Measurements from ENCODE around the gene TMEFF2. TPM values are rescaled to one million over a fixed set of nuclear protein-coding genes. Genes with fewer than 3 reads are reported as not detected.

The TMEFF2 gene
- total and polyA plus RNA-seq, 2 experiments from 2014 or later: 1.7 to 2.2 TPM

DNA sequence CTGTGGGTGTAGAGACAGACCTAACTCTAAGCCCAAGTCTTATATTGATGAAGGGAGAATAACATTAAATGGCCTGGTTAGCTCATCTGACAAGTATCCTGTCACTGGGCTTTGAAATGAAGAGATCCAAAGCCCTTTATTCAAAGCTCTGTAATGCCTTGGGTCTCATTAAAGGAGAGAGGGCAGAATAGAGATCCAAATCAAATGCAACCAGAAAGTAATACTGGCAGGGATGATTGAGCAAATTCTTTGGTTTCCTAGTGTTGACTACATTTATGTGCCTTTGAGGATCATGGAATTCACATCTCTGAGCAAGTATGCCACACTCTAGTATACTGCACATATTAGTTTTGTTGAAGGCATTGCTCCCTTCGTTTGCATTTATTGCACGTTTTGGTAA, 200.0 kb downstream of the TMEFF2 start:
- no peak overlapping the region for H3K27ac Mint-ChIP-seq
- no peak overlapping the region for H3K27ac ChIP-seq (ENCODE audit: low read depth)
- H3K36me3 ChIP-seq (ENCODE audit: insufficient read depth): no peaks in the 10 kb centered on the region
- no peak overlapping the region for H2AFZ ChIP-seq
- DNase-seq (ENCODE audit: low spot score) (no peak), ATAC-seq (peak; percentile 41; the same call in 1 of the 3 replicates)
- no peak overlapping the region for H3K4me3 Mint-ChIP-seq
- no peaks in the 10 kb centered on the region for H3K9me3 Mint-ChIP-seq
- H3K36me3 Mint-ChIP-seq (ENCODE audit: low read depth): no peaks in the 10 kb centered on the region
- no peak overlapping the region for H3K4me3 ChIP-seq
- TF ChIP-seq STAT1 (IDR thresholded peaks at IDR 0.05; ENCODE audit: unreplicated experiment): no peak
- no peak for TF ChIP-seq JUNB (IDR thresholded peaks at IDR 0.05; ENCODE audit: unreplicated experiment)
- no peak for TF ChIP-seq ZNF114 (CRISPR knock-in tag; IDR thresholded peaks at IDR 0.05)
- no peaks in the 10 kb centered on the region for H3K27me3 Mint-ChIP-seq (ENCODE audit: insufficient read depth, low read depth, poor library complexity)
- peaks cover 15% of the 10 kb centered on the region; the same call in 2 of the 3 replicates for H3K4me1 Mint-ChIP-seq
- H3K27me3 ChIP-seq (ENCODE audit: insufficient read depth): no peaks in the 10 kb centered on the region
- no peaks in the 10 kb centered on the region for H3K79me2 ChIP-seq (replicated peaks; ENCODE audit: insufficient read depth)
- no peaks in the 10 kb centered on the region for H3F3A ChIP-seq (replicated peaks; ENCODE audit: low read depth)
- H3K4me1 ChIP-seq (ENCODE audit: insufficient read depth): peaks cover 13% of the 10 kb centered on the region
- no peaks in the 10 kb centered on the region for H3K9me2 ChIP-seq (ENCODE audit: insufficient read depth)
- no peaks in the 10 kb centered on the region for H4K20me1 ChIP-seq (replicated peaks; ENCODE audit: insufficient read depth)
- H3K4me2 ChIP-seq: 0 out of 2 replicates have a peak overlapping the region, but pooled peaks have one; percentile 50

DNA sequence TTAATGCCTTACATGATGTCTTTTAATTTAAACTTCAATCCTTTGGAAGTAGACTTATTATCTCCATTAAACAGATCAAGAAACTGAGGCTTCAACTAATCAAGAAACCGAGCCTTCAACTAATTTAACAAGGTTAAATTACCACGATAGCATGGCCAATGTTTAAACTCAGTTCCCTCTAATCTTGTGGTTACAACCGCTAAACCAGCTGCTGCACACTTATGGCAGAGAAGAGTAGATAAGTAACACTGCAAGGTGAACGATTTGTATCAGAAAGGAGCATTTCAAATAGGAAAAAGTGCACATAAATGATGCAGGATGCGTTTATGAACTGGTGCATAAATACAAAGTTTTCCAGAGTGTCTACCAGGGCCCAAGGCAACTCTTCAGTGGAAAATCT, 203.3 kb downstream of the TMEFF2 start:
- no peak for ATAC-seq
- Mint-ChIP-seq H3K9me3 (no peaks in the 10 kb centered on the region), H3K27ac (no peak overlapping the region), H3K27me3 (ENCODE audit: insufficient read depth, low read depth, poor library complexity) (no peaks in the 10 kb centered on the region), H3K36me3 (ENCODE audit: low read depth) (no peaks in the 10 kb centered on the region), H3K4me3 (no peak overlapping the region), H3K4me1 (peaks cover 11% of the 10 kb centered on the region; the same call in 2 of the 3 replicates)
- Histone ChIP-seq H3K4me1 (ENCODE audit: insufficient read depth) (peaks cover 13% of the 10 kb centered on the region), H3F3A (replicated peaks; ENCODE audit: low read depth) (no peaks in the 10 kb centered on the region), H3K27me3 (ENCODE audit: insufficient read depth) (no peaks in the 10 kb centered on the region), H3K9me2 (ENCODE audit: insufficient read depth) (no peaks in the 10 kb centered on the region), H3K79me2 (replicated peaks; ENCODE audit: insufficient read depth) (no peaks in the 10 kb centered on the region), H4K20me1 (replicated peaks; ENCODE audit: insufficient read depth) (no peaks in the 10 kb centered on the region), H3K27ac (ENCODE audit: low read depth) (no peak overlapping the region), H2AFZ (no peak overlapping the region), H3K4me2 (no peak overlapping the region), H3K36me3 (ENCODE audit: insufficient read depth) (no peaks in the 10 kb centered on the region), H3K4me3 (no peak overlapping the region)
- no peak for DNase-seq (ENCODE audit: low spot score)
- TF ChIP-seq ZNF462 (CRISPR knock-in tag; IDR thresholded peaks at IDR 0.05): no peak
- no peak for TF ChIP-seq POLR2AphosphoS5 (IDR thresholded peaks at IDR 0.05; ENCODE audit: low read depth)
- TF ChIP-seq, protein P1, sequence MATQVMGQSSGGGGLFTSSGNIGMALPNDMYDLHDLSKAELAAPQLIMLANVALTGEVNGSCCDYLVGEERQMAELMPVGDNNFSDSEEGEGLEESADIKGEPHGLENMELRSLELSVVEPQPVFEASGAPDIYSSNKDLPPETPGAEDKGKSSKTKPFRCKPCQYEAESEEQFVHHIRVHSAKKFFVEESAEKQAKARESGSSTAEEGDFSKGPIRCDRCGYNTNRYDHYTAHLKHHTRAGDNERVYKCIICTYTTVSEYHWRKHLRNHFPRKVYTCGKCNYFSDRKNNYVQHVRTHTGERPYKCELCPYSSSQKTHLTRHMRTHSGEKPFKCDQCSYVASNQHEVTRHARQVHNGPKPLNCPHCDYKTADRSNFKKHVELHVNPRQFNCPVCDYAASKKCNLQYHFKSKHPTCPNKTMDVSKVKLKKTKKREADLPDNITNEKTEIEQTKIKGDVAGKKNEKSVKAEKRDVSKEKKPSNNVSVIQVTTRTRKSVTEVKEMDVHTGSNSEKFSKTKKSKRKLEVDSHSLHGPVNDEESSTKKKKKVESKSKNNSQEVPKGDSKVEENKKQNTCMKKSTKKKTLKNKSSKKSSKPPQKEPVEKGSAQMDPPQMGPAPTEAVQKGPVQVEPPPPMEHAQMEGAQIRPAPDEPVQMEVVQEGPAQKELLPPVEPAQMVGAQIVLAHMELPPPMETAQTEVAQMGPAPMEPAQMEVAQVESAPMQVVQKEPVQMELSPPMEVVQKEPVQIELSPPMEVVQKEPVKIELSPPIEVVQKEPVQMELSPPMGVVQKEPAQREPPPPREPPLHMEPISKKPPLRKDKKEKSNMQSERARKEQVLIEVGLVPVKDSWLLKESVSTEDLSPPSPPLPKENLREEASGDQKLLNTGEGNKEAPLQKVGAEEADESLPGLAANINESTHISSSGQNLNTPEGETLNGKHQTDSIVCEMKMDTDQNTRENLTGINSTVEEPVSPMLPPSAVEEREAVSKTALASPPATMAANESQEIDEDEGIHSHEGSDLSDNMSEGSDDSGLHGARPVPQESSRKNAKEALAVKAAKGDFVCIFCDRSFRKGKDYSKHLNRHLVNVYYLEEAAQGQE (IDR thresholded peaks at IDR 0.05; ENCODE audit: unreplicated experiment): no peak
